ENCODE measurements around the gene CEP112. TPM values are rescaled to one million over a fixed set of nuclear protein-coding genes. Genes with fewer than 3 reads are reported as not detected.

The CEP112 gene
- total RNA-seq, 2 donors from 2014 or later: 5.9 to 6.2 TPM

- no peak for DNase-seq
- H3K4me3 ChIP-seq: no peak overlapping the region
- intact Hi-C loops (cut with DNase I): no loop called here
- no peaks in the 10 kb centered on the region for H3K4me1 ChIP-seq
- H3K36me3 ChIP-seq: no peaks in the 10 kb centered on the region
- H3K27ac ChIP-seq: no peak overlapping the region
- no peak overlapping the region for H3K9ac ChIP-seq (ENCODE audit: low read depth in 2 of 2, low read length in 2 of 2)
- H3K27me3 ChIP-seq: no peaks in the 10 kb centered on the region
- no peak for TF ChIP-seq CTCF (IDR thresholded peaks at IDR 0.05)
- no peaks in the 10 kb centered on the region for H3K9me3 ChIP-seq
These were observed 77.3 kb downstream of the CEP112 start for GRCh38 chr17:66114609-66115008.

GRCh38 chr17:66107731-66108130 is 84.2 kb downstream of the CEP112 start:
- intact Hi-C loops (cut with DNase I): no loop called here
- no peak overlapping the region for H3K4me3 ChIP-seq
- H3K4me1 ChIP-seq: no peaks in the 10 kb centered on the region
- no peak for TF ChIP-seq CTCF (IDR thresholded peaks at IDR 0.05)
- no peak overlapping the region for H3K9ac ChIP-seq (ENCODE audit: low read depth in 2 of 2, low read length in 2 of 2)
- no peaks in the 10 kb centered on the region for H3K9me3 ChIP-seq
- H3K27me3 ChIP-seq: no peaks in the 10 kb centered on the region
- no peak overlapping the region for H3K27ac ChIP-seq
- no peaks in the 10 kb centered on the region for H3K36me3 ChIP-seq
- DNase-seq: no peak

GRCh38 chr17:66098040-66098439 is 93.9 kb downstream of the CEP112 start:
- Histone ChIP-seq H3K27me3 (no peaks in the 10 kb centered on the region), H3K4me3 (no peak overlapping the region), H3K36me3 (no peaks in the 10 kb centered on the region), H3K9me3 (peaks cover 4% of the 10 kb centered on the region), H3K27ac (no peak overlapping the region), H3K9ac (ENCODE audit: low read depth in 2 of 2, low read length in 2 of 2) (no peak overlapping the region), H3K4me1 (no peaks in the 10 kb centered on the region)
- intact Hi-C loops (cut with DNase I): loop anchor here (10.0 kb wide), 1 partner anchor 47 kb away; no protein-coding TSS in a partner anchor
- TF ChIP-seq CTCF (IDR thresholded peaks at IDR 0.05): no peak
- no peak for DNase-seq

GRCh38 chr17:66094727-66095126 is 97.2 kb downstream of the CEP112 start:
- no peak for DNase-seq
- Histone ChIP-seq H3K27ac (no peak overlapping the region), H3K4me3 (no peak overlapping the region), H3K9me3 (no peaks in the 10 kb centered on the region), H3K9ac (ENCODE audit: low read depth in 2 of 2, low read length in 2 of 2) (no peak overlapping the region), H3K27me3 (no peaks in the 10 kb centered on the region), H3K4me1 (no peaks in the 10 kb centered on the region), H3K36me3 (no peaks in the 10 kb centered on the region)
- intact Hi-C loops (cut with DNase I): loop anchor here (10.0 kb wide), 1 partner anchor 50 kb away; no protein-coding TSS in a partner anchor
- TF ChIP-seq CTCF (IDR thresholded peaks at IDR 0.05): no peak

- no peak overlapping the region for H3K9ac ChIP-seq (ENCODE audit: low read depth in 2 of 2, low read length in 2 of 2)
- no peaks in the 10 kb centered on the region for H3K9me3 ChIP-seq
- H3K4me1 ChIP-seq: no peaks in the 10 kb centered on the region
- TF ChIP-seq CTCF (IDR thresholded peaks at IDR 0.05): no peak
- no peak for DNase-seq
- no peaks in the 10 kb centered on the region for H3K27me3 ChIP-seq
- H3K36me3 ChIP-seq: no peaks in the 10 kb centered on the region
- intact Hi-C loops (cut with DNase I): loop anchor here (10.0 kb wide), 1 partner anchor 53 kb away; no protein-coding TSS in a partner anchor
- H3K27ac ChIP-seq: no peak overlapping the region
- H3K4me3 ChIP-seq: no peak overlapping the region
These were observed 100.4 kb downstream of the CEP112 start for GRCh38 chr17:66091445-66092080.
